WERI-Rb-1 (cell line): Measurements from ENCODE around the gene DLGAP4.

Source experiments
- DNase-seq: peaks from one replicate; pipeline ENCODE4 v3.0.0-alpha.2; 2020
- H3K27ac ChIP-seq: fragments of 250-450 bp; sonication (Bioruptor Pico); 2 replicates; pipeline ENCODE4 v1.5.1; 2020; ENCODE audit warnings: mild to moderate bottlenecking, moderate library complexity
- H3K27me3 ChIP-seq: fragments of 250-450 bp; sonication (Bioruptor Pico); 2 replicates; pipeline ENCODE4 v1.5.1; 2021; ENCODE audit warnings: mild to moderate bottlenecking, low read depth, moderate library complexity; ENCODE audit not compliant: insufficient read depth, severe bottlenecking
- H3K36me3 ChIP-seq: fragments of 250-450 bp; sonication (Bioruptor Pico); 2 replicates; pipeline ENCODE4 v1.5.1; 2020; ENCODE audit warnings: mild to moderate bottlenecking, moderate library complexity
- H3K4me3 ChIP-seq: 2 replicates; pipeline ENCODE4 v1.5.1; 2011; ENCODE audit warnings: low read depth, mild to moderate bottlenecking, control low read depth, low read length
- H3K9me3 ChIP-seq: fragments of 250-450 bp; sonication (Bioruptor Pico); 2 replicates; pipeline ENCODE4 v1.5.1; 2021; ENCODE audit warnings: mild to moderate bottlenecking, moderate library complexity; ENCODE audit not compliant: severe bottlenecking
- CTCF ChIP-seq: IDR thresholded peaks from 2 replicates; pipeline ENCODE4 v1.5.1; 2011; ENCODE audit warnings: low read depth, mild to moderate bottlenecking, control low read depth, inconsistent platforms, low read length

Gene DLGAP4

GRCh38 chr20:36279776-36280175, 26.4 kb upstream of the DLGAP4 start:
- no peak for TF ChIP-seq CTCF
- Histone ChIP-seq H3K27ac (peak overlapping the region; percentile 62; the same call in 1 of the 2 replicates), H3K36me3 (no peaks in the 10 kb centered on the region), H3K27me3 (no peaks in the 10 kb centered on the region), H3K9me3 (no peaks in the 10 kb centered on the region), H3K4me3 (no peak overlapping the region)
- DNase-seq = peak; percentile 69

GRCh38 chr20:36281785-36282380, 24.3 kb upstream of the DLGAP4 start:
- no peak for DNase-seq
- Histone ChIP-seq H3K9me3 (no peaks in the 10 kb centered on the region), H3K4me3 (no peak overlapping the region), H3K27ac (no peak overlapping the region), H3K36me3 (no peaks in the 10 kb centered on the region), H3K27me3 (no peaks in the 10 kb centered on the region)
- no peak for TF ChIP-seq CTCF

GRCh38 chr20:36284751-36285150, 21.4 kb upstream of the DLGAP4 start:
- Histone ChIP-seq H3K36me3 (no peaks in the 10 kb centered on the region), H3K9me3 (peaks cover 6% of the 10 kb centered on the region), H3K27ac (no peak overlapping the region), H3K4me3 (no peak overlapping the region), H3K27me3 (no peaks in the 10 kb centered on the region)
- DNase-seq = no peak
- no peak for TF ChIP-seq CTCF

- H3K9me3 ChIP-seq = peaks cover 6% of the 10 kb centered on the region
- H3K4me3 ChIP-seq = no peak overlapping the region
- DNase-seq = no peak
- H3K27me3 ChIP-seq = no peaks in the 10 kb centered on the region
- no peak for TF ChIP-seq CTCF
- no peak overlapping the region for H3K27ac ChIP-seq
- no peaks in the 10 kb centered on the region for H3K36me3 ChIP-seq
Observed at GRCh38 chr20:36285746-36286447, 20.2 kb upstream of the DLGAP4 start.

GRCh38 chr20:36297656-36298055, 8.5 kb upstream of the DLGAP4 start:
- peak overlapping the region; percentile 47 for H3K27ac ChIP-seq
- H3K36me3 ChIP-seq = no peaks in the 10 kb centered on the region
- H3K4me3 ChIP-seq = no peak overlapping the region
- no peaks in the 10 kb centered on the region for H3K27me3 ChIP-seq
- no peaks in the 10 kb centered on the region for H3K9me3 ChIP-seq
- no peak for DNase-seq
- TF ChIP-seq CTCF = no peak

GRCh38 chr20:36298061-36298460, 8.1 kb upstream of the DLGAP4 start:
- Histone ChIP-seq H3K27me3 (no peaks in the 10 kb centered on the region), H3K4me3 (no peak overlapping the region), H3K9me3 (no peaks in the 10 kb centered on the region), H3K36me3 (no peaks in the 10 kb centered on the region), H3K27ac (peak overlapping the region; percentile 47)
- TF ChIP-seq CTCF = no peak
- peak; percentile 67 for DNase-seq
